Left ventricle myocardium inferior (tissue), 1 donor: ENCODE data around the gene ZNF385D. TPM values are rescaled to one million over a fixed set of nuclear protein-coding genes. Genes with fewer than 3 reads are reported as not detected.
A peak's percentile ranks its signal among the peaks of the same experiment; 100 is the strongest.

Source experiments
- DNase-seq: peaks from one replicate; pipeline ENCODE4 v3.0.0-alpha.2; 2020
- H3K27ac ChIP-seq: fragments of 200-600 bp; replicated peaks from 2 replicates; pipeline ENCODE4 v1.8.0; 2021
- H3K27me3 ChIP-seq: fragments of 200-600 bp; 2 replicates; pipeline ENCODE4 v1.8.0; 2021; ENCODE audit warnings: low read depth
- H3K36me3 ChIP-seq: fragments of 200-600 bp; 2 replicates; pipeline ENCODE4 v1.8.0; 2021
- H3K4me1 ChIP-seq: fragments of 200-600 bp; 2 replicates; pipeline ENCODE4 v1.8.0; 2021
- H3K4me3 ChIP-seq: fragments of 200-600 bp; 2 replicates; pipeline ENCODE4 v1.8.0; 2021; ENCODE audit warnings: mild to moderate bottlenecking, moderate library complexity
- H3K9me3 ChIP-seq: fragments of 200-600 bp; replicated peaks from 2 replicates; pipeline ENCODE4 v1.8.0; 2021
- intact Hi-C: fragments of 100-400 bp; cut with micrococcal nuclease; formaldehyde crosslinking; loops from one replicate; pipeline ENCODE4 v1.11.0; 2022
- total RNA-seq: library from RNA; stranded (reverse); fragmentation: NEBNext Ultra II Directional; extraction: Animal tissue kit (Norgen Biotek cat#: 25700); gene quantifications from one replicate; pipeline ENCODE4 v1.2.1, GENCODE V29; 2021
- TF ChIP-seq, protein P1 (sequence below): fragments of 200-600 bp; IDR thresholded peaks from 2 replicates; pipeline ENCODE4 v1.8.0; 2021; ENCODE audit warnings: antibody characterized with exemption, mild to moderate bottlenecking, borderline replicate concordance
- donor health status: DM: no; HTN: yes; CAD: no; lungs with severe emphysema.

Gene ZNF385D
- total RNA-seq, 1 donor from 2014 or later, result 2.3 TPM

DNA sequence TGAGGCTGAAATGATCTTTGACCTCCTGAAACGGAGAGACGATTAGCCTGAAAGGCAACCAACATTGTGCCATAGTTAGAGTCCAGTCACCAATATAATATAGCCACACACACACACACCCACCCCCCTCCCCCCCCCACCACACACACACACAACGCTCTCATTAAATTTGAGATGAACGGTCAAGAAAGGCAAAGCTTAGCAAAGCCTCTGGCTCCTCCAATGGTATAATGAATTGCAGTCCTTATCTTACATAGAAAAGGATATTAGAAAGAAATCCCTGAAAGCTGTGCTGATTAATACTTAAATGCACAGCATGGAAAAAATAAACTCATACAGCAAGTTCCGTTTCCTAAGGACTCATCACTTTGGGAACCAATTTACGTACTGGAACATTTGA, 876 bp upstream of the ZNF385D start:
- Histone ChIP-seq H3K4me3 (peak overlapping the region; percentile 70), H3K9me3 (no peaks in the 10 kb centered on the region), H3K27me3 (peaks cover 3% of the 10 kb centered on the region), H3K4me1 (peaks cover 34% of the 10 kb centered on the region), H3K27ac (peak overlapping the region; percentile 81), H3K36me3 (no peaks in the 10 kb centered on the region)
- no peak for DNase-seq
- TF ChIP-seq, protein P1, sequence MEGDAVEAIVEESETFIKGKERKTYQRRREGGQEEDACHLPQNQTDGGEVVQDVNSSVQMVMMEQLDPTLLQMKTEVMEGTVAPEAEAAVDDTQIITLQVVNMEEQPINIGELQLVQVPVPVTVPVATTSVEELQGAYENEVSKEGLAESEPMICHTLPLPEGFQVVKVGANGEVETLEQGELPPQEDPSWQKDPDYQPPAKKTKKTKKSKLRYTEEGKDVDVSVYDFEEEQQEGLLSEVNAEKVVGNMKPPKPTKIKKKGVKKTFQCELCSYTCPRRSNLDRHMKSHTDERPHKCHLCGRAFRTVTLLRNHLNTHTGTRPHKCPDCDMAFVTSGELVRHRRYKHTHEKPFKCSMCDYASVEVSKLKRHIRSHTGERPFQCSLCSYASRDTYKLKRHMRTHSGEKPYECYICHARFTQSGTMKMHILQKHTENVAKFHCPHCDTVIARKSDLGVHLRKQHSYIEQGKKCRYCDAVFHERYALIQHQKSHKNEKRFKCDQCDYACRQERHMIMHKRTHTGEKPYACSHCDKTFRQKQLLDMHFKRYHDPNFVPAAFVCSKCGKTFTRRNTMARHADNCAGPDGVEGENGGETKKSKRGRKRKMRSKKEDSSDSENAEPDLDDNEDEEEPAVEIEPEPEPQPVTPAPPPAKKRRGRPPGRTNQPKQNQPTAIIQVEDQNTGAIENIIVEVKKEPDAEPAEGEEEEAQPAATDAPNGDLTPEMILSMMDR, result no peak
- intact Hi-C loops, result loop anchor here (2.0 to 5.0 kb wide), 2 partner anchors 45 to 143 kb away; no protein-coding TSS in a partner anchor

DNA sequence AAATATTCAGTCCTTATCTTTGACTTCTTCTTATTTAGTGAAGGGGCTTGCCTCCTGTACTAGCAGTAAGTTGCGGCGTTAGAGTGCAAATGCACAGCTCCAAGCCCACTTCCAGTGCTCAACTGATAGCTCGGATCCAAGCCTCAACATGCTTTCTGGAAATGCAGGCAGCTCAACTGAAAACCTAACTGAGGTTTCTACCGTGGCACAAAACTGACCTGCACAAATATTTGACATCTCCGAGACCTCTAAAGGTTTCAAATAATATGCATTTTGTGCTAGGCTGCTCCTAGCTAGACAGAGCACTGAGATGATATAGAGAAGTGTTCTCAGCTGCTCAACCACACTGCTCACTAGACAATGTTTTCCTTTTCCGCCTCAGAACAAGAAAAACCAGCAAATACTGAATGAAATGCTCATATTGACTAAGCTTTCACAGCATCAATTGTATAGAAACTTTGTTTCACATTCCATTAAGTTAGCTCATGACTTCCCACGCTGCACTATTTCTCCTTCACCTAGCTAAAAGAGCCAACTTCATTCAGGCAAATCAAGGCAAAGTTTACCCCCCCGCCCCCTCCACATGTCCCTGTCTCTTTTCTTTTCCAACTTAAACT, 822 bp downstream of the ZNF385D start:
- Histone ChIP-seq H3K4me3 (peak overlapping the region; percentile 70), H3K36me3 (no peaks in the 10 kb centered on the region), H3K9me3 (no peaks in the 10 kb centered on the region), H3K27ac (peak overlapping the region; percentile 81), H3K4me1 (peaks cover 39% of the 10 kb centered on the region), H3K27me3 (peaks cover 3% of the 10 kb centered on the region)
- DNase-seq, result no peak
- TF ChIP-seq, protein P1, result no peak
- intact Hi-C loops, result loop anchor here (5.0 kb wide), 1 partner anchor 47 kb away; no protein-coding TSS in a partner anchor

DNA sequence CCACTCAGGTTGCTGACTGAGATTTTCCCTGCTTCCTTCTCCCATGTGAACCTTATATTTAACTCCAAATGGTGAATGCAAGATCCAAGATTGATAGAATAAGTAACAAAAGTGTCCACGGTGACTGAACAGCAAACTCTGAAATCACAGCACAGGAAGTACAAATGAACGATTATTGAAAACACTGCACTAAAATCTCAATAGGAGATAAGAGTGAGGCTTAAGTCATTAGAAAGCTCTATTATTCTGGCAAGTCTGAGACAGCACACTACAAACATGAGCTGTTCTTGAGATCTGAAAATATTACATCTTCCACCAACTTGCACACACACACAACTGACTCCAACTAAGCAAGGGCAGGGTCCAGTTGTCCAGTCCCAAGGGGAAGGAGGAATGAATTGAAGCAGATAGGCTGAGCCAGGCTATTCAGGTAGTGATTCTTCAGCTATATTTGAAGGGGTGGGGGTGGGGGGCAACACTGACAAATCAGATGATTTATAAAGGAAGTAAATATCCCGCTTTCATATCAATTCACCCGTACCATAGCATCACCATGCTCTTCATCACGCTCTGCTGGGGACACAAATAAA, 2.9 kb downstream of the ZNF385D start:
- intact Hi-C loops, result no loop called here
- Histone ChIP-seq H3K9me3 (no peaks in the 10 kb centered on the region), H3K36me3 (no peaks in the 10 kb centered on the region), H3K4me1 (peaks cover 43% of the 10 kb centered on the region), H3K4me3 (peak overlapping the region; percentile 70), H3K27ac (peak overlapping the region; percentile 6), H3K27me3 (peaks cover 3% of the 10 kb centered on the region)
- DNase-seq, result no peak
- TF ChIP-seq, protein P1, result no peak

DNA sequence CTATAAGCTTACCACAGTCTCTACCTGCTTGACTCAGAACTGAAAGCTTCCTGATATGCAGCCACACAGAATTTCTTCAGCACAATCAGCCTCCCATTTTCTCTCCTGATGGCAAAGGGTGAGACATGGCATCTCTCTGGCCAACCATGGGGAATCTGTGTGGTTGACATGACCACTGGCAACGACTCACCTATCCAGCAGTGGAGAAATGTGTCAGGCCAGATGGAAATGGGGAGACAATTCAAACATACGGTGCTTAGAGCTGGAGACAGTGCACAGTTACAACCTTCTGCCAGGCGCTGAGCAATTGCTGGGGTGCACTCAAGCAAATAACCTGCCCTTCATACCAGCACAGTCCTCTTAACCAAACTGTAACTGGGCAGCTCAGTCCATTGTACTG, 3.6 kb downstream of the ZNF385D start:
- H3K4me3 ChIP-seq, result peak overlapping the region; percentile 70
- intact Hi-C loops, result no loop called here
- TF ChIP-seq, protein P1, result no peak

DNA sequence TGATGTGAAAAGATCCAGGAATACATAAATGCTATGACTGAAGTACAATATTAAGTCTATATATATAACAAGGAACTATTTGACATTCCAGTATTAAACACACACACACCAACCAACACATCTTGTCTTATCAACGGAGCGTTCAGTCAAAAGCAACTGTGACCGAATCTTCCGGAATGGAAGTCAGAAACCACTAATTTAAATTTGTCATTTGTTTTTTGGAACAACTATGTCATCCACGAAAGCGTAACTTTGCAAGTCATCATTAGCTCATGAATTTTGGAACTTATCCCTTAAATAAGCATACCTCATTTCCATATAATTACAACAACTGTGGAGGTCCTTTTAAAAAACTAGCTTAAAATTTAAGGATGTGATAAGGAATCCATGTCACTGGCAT, 5.0 kb downstream of the ZNF385D start:
- peaks cover 3% of the 10 kb centered on the region for H3K27me3 ChIP-seq
- peak overlapping the region; percentile 47 for H3K27ac ChIP-seq
- H3K36me3 ChIP-seq, result no peaks in the 10 kb centered on the region
- peak overlapping the region; percentile 70 for H3K4me3 ChIP-seq
- DNase-seq, result no peak
- H3K4me1 ChIP-seq, result peaks cover 31% of the 10 kb centered on the region
- TF ChIP-seq, protein P1, result no peak
- intact Hi-C loops, result no loop called here
- no peaks in the 10 kb centered on the region for H3K9me3 ChIP-seq

More for the DNA sequence above, 3.6 kb downstream of the ZNF385D start:
- Histone ChIP-seq H3K4me1 (peaks cover 40% of the 10 kb centered on the region), H3K27ac (peak overlapping the region; percentile 47), H3K9me3 (no peaks in the 10 kb centered on the region), H3K27me3 (peaks cover 3% of the 10 kb centered on the region), H3K36me3 (no peaks in the 10 kb centered on the region)
- no peak for DNase-seq
